T-helper 2 cell treated with Interferon-gamma antibody and Interleukin-4, amounts not matched to agents 100 ng/mL and 5 ng/mL, for 36 hours (primary cell): Measurements from ENCODE around the gene NPAS1. TPM values are rescaled to one million over a fixed set of nuclear protein-coding genes. Genes with fewer than 3 reads are reported as not detected.

Source experiments
- intact Hi-C: fragments of 100-400 bp; cut with micrococcal nuclease; formaldehyde crosslinking; loops from one replicate; pipeline ENCODE4 v1.15.1; 2023
- total RNA-seq: library from RNA; stranded (reverse); gene quantifications from 2 replicates; pipeline ENCODE4 v1.2.3, GENCODE V29; 2022

Gene NPAS1
- total RNA-seq, 1 donor from 2014 or later, result 0.23 TPM

GRCh38 chr19:47018923-47019322 lies 714 bp upstream of the NPAS1 start:
- intact Hi-C loops, result no loop called here

DNA sequence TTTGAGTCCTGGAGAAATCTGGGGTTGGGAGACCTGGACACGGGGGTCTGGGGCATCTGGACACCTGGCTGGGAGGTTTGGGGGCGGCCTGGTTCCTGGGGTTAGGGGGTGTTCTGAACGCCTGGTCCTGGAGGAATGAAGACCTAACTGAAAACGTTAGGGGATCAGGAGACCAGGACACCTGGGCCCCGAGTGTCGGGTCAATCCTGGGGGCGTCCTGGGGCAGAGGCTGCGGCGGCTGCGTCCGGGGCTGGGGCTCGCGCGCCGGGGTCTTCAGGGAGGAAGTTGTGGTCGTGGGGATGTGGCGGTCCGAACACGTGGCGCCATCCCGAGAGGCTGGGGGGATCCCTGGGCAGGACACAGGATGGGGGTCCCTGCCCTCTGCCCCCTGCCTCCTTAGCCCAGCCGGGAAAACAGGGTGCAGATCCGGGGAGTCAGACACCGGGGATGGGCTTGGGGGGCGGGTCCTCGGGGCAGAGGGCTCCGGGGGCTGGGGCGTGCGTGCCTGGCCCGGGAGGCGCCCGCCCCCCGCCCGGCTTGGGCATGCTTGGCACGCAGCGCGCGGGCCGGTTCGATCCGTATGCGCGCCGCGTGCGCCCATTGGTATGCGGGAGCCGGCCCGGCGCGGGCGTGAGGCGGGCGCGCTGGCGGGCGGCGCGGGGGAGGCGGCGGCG lies 632 bp downstream of the NPAS1 start:
- intact Hi-C loops, result no loop called here

GRCh38 chr19:47020992-47021496 lies 1.4 kb downstream of the NPAS1 start:
- intact Hi-C loops, result no loop called here

- intact Hi-C loops, result no loop called here
Observed at GRCh38 chr19:47021536-47022139, 2.0 kb downstream of the NPAS1 start.

DNA sequence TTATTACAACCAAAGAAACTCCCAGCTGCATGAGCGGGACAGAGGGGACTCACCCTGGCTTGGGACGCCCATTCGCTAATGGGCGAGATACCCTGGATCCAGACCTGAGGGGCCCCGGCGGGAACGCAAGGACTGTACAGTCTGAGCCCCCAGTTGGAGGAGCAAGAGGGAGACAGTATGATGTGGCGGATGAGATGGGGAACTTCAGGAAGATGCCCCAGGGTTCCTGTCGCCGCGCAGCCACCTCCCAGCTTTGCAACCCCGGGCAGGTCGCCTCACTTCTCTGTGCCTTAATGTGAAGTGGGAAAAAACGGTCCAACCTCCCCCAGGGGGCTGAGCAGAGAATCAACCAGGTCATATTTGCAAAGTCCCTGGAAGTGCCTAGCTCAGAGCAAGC lies 2.5 kb downstream of the NPAS1 start:
- intact Hi-C loops, result no loop called here

GRCh38 chr19:47022541-47023447 lies 3.2 kb downstream of the NPAS1 start:
- intact Hi-C loops, result no loop called here

- intact Hi-C loops, result no loop called here
Observed at GRCh38 chr19:47023448-47023794, 3.8 kb downstream of the NPAS1 start.

GRCh38 chr19:47024502-47024901 lies 4.9 kb downstream of the NPAS1 start:
- intact Hi-C loops, result no loop called here

GRCh38 chr19:47026156-47026555 lies 6.5 kb downstream of the NPAS1 start:
- intact Hi-C loops, result no loop called here

DNA sequence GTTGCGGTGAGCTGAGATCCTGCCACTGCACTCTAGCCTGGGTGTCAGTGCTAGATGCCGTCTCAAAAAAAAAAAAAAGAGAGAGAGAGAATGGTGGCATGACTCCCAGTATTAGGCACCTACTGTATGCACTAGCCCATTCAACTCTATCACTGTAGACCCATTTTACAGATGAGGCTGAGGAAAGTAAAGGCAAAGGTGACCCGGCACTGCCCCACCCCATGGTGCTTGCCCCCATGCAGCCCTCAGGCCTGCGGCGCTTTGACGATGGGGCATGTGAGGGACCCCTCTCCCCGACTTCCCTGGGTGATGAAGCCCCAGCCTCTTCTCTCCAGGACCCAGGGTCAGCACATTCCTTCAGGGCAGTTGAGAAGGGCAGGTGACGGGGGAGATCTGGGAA lies 7.3 kb downstream of the NPAS1 start:
- intact Hi-C loops, result no loop called here

GRCh38 chr19:47027586-47028088 lies 8.0 kb downstream of the NPAS1 start:
- intact Hi-C loops, result no loop called here

- intact Hi-C loops, result no loop called here
Observed at GRCh38 chr19:47028195-47028601, 8.6 kb downstream of the NPAS1 start.

- intact Hi-C loops, result loop anchor here (1.0 to 10.0 kb wide), 2 partner anchors 19 to 213 kb away; no protein-coding TSS in a partner anchor
Observed at GRCh38 chr19:47032171-47032811, 12.7 kb downstream of the NPAS1 start.

DNA sequence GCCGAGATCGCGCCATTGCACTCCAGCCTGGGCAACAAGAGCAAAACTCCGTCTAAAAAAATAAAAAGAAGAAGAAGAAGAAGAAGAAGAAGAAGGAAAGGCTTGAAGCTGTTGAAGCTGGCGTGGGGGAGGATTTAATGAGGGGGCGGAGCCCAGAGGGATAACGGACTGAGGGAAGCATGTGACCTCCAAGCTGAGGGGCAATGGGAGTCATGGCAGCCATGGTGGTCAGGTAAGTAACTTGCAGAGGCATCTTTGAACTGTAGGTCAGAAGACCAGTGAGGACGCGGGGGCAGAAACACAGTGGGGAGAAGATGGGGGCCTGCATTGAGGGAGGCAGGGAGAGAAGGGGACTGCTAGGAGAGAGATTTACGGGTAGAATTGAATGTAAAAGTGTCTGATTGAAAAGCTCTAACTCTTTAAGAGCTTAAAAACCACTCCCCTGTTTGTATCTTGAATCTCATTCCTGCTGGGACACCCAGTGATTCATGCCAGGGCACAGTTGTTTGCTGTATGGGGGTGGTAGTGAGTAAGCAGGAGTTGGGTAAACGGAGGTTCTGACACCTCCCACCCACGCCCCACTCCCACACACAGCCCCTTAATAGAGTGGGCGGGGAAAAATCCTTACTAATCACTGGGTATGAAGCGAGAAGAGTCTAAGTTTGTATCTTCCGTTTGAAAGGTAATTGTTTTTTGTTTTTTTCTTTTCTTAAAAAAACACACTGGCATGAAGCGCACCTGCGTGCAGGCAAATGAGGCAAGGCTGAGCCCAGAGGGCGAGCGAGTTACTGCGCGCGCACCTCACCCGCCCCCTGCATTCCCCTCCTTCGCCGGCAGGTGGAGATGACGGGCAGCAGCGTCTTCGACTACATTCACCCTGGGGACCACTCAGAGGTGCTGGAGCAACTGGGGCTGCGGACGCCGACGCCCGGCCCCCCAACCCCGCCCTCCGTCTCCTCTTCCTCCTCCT lies 15.8 kb downstream of the NPAS1 start:
- intact Hi-C loops, result loop anchor here (1.0 to 10.0 kb wide), 3 partner anchors 90 to 209 kb away; partner anchors contain the start of gene SAE1

DNA sequence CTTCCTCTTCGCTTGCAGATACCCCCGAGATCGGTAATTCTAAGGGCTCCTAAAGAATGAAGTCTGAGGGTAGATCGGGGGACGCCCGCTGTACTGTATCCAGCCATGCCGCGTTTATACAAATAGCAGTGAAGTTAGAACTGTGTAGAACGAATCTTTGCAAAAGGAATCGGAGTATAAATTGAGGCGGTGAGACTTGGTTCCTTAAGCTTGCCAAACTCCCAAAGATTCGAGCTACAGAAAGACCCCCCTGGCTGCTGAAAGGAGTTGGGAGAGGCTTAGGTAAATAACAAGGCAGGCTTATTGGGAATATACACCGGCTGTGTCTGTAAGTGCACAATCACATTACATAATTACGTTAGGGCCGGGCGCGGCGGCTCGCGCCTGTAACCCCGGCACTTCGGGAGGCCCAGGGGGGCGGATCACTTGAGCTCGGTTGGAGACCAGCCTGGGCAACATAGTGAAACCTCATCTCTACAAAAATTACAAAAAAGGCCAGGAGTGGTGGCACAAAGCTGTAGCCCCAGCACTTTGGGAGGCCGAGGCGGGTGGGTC lies 16.5 kb downstream of the NPAS1 start:
- intact Hi-C loops, result loop anchor here (10.0 kb wide), 1 partner anchor 209 kb away; no protein-coding TSS in a partner anchor

- intact Hi-C loops, result loop anchor here (10.0 kb wide), 1 partner anchor 207 kb away; no protein-coding TSS in a partner anchor
Observed at GRCh38 chr19:47037766-47038165, 18.1 kb downstream of the NPAS1 start.

GRCh38 chr19:47039239-47039874 lies 19.7 kb downstream of the NPAS1 start:
- intact Hi-C loops, result loop anchor here (10.0 kb wide), 1 partner anchor 205 kb away; no protein-coding TSS in a partner anchor

GRCh38 chr19:47040869-47041268 lies 21.2 kb downstream of the NPAS1 start:
- intact Hi-C loops, result no loop called here
